T1000 (cell line): ENCODE measurements around the gene RAP1A.

ENCODE experiments used
- DNase-seq: peaks from one replicate; lab custom pipeline; 2025; ENCODE audit warnings: mixed read lengths; lab: John Stamatoyannopoulos, UW

Gene RAP1A

DNA sequence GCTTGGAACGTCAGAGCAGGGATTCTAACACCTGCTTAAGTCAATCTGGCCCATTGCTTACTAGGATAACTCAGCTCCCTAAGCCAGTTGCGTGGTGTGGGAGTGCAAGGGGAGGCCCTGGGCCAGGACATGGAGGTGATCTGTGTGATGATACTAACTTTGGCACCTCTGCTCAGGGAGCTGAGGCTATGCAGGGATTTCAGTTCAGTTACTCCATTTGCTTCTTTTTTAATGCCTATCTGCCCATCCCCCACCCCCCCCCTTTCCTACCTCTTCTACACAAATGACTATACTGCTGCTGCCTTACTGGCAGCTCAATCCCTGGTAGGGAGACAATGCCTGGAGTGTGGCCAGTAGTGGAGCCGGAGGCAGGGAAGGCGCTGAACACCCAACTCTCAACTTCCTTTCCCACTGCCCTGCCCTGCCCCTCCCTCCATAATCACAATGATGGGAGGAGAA lies 100.1 kb downstream of the RAP1A start:
- no peak for DNase-seq

DNA sequence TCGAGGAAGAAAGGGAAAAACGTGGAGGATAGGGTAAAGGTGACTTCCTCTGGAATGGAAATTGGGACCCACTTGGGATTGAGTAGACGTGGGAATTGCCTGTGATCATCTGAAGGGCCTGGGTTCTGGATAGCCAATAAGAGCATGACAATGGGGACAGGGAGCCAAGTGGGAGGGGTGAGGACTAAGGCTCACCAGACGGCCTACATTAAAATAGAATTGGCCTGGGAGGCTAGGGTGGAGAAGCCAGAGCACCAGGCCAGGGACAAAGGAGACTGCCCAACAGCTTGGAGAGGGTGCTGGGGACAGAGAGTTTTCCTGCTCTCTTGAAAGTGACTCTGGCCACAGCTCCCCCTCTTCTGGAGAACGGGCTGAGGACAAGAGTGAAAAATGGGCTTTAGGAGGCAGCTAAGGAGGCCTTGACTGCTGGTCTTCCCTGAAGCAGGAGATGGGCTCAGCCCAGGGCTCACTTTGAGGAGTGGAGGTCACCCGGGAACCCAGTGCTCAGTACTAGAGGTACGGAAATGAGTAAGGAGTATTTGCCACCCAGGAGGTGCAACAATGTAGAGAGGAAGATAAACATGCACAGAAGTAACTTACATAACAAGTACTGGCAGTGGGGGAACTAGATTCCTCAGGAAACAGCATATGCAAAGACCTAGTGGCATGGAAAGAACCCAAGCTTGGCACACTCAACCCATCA lies 100.8 kb downstream of the RAP1A start:
- DNase-seq, result no peak

GRCh38 chr1:111720977-111721786 lies 101.6 kb downstream of the RAP1A start:
- no peak for DNase-seq

- DNase-seq, result no peak
Measured at GRCh38 chr1:111723091-111723806, 103.7 kb downstream of the RAP1A start.

- no peak for DNase-seq
Measured at GRCh38 chr1:111723871-111724270, 104.3 kb downstream of the RAP1A start.

- no peak for DNase-seq
Measured at GRCh38 chr1:111725192-111725591, 105.6 kb downstream of the RAP1A start.

- no peak for DNase-seq
Measured at GRCh38 chr1:111727056-111727455, 107.5 kb downstream of the RAP1A start.

- no peak for DNase-seq
Measured at GRCh38 chr1:111729271-111729921, 109.8 kb downstream of the RAP1A start.

DNA sequence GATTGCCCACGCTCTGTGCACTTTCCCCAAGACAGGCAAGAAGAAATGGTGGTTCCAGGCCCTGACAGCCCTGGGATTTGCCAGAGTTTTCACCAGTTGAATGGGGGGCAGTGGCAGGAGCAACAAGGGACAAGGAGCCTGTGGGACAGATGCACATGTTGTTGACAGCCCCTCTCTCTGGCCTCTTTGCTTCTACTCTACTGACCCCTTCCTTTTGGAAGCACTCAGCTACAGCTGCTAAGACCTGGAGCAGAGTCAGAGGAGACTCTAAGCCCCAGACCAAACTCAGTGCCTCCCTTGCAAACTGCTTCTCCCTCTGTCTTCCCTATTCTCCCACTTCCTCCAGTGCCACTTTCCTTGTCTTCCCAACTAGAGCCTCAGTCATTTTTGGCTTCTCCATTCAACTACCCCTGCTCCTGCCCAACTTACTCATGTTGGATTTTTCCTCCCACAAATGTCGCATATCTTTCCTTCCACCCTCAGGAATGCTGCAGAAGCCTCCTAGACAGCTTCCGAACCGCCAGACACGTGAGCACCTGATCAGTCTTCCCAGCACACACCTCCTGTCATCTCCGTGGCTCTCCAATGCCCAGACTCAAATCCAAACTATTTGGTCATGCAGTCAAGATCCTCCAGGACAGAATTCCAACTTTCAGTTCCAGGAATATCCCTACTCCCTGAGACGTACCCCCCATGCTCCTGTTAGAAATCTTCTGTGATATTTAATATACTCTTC lies 110.5 kb downstream of the RAP1A start:
- DNase-seq, result no peak

DNA sequence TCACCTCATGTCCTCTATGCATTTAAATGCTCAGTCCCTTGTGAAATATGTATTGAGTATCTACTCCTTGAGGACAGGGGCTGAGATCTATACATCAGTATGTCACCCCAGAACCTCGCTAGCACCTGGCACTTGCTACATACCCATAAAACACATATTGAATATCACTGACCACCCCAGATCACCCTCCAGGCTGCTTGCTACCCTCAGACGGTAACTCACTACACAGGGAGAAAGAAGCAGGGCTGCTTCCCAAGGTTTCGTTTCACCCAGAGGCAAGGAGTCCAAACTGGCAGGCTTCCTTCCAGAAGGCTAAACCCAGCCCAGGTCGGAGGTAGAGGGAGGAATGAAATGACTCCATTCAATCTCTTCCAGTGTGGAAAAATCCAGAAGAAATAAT lies 111.1 kb downstream of the RAP1A start:
- no peak for DNase-seq

GRCh38 chr1:111731956-111732355 lies 112.4 kb downstream of the RAP1A start:
- DNase-seq, result no peak

- DNase-seq, result no peak
Measured at GRCh38 chr1:111732718-111733117, 113.1 kb downstream of the RAP1A start.

GRCh38 chr1:111733183-111733991 lies 113.8 kb downstream of the RAP1A start:
- peak; percentile 84 for DNase-seq

DNA sequence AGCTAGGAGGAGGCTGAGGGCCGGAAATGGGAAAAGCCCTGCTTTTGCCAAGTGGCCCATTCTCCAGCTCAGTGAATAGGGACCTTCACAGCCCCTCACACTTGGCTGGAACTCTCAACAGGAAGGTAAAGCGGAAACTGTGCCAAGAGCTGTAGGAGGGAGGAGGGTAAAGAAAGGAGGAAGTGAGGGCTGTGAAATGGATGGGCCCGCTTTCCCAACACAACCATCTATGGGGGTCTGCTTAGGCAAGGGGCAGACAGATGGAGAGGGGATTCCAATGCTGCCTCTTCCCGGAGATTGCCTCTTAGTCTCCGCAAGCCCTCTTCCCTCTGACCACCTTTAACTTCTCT lies 114.4 kb downstream of the RAP1A start:
- no peak for DNase-seq

DNA sequence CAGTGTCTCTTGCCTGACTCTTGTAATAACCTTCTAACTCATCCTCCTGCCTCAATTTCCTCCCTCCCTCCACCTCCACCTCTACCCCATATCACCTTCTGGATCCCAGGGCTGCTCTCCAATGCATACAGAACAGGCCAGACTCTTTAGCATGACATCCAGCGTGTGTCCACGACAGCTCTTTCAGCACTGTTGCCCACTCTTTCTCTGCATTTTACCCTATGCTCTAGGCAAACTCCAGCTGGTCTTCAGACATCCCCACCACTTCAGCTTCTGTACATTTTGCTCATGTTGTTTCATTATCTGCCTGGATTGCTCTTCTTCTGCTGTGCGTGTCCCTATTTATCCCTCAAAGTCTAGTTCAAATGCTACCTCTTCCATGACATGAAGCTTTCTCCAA lies 114.8 kb downstream of the RAP1A start:
- DNase-seq, result no peak

- DNase-seq, result no peak
Measured at GRCh38 chr1:111734856-111735255, 115.3 kb downstream of the RAP1A start.

GRCh38 chr1:111735321-111735720 lies 115.7 kb downstream of the RAP1A start:
- no peak for DNase-seq

- no peak for DNase-seq
Measured at GRCh38 chr1:111735858-111736544, 116.4 kb downstream of the RAP1A start.

DNA sequence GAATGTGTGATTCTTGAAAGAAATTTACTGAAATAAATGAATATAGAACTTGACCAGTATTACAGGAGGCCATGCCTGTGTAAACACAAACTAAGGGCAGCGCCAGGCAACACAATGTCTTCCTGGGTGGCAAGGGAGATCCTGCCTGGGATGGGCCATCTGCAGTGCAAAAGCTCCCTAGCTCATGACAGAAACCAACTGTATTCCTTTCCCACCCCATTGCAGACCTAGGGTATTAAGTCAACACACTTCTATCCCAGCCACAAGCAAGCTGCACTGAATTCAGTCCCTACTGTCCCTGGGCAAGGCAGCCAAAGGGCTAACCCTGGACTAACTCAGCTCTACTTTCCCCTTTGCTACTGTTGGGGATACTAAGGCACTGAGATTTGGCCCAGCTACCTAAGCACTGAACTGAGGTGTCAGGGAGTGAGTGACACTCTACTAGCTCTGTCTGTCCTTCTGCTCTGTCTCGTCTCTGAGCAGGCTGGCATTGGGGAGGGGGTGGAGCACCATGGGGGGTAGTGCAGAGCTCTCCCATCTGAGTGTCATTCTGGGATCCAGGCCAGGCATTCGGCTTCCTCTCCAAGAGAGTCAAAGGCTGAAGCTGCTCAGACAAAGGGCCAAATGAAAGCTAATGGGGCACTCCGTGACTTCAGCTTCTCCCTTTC lies 117.1 kb downstream of the RAP1A start:
- no peak for DNase-seq
